Stimulated activated CD4-positive, alpha-beta T cell treated with anti-CD3 and anti-CD28 coated beads, Interleukin-2, amount 100 ng/mL, for 24 hours (primary cell): ENCODE data around the gene CPED1.

Experiments used
- DNase-seq, 2 donors: peaks; one replicate each; pipeline ENCODE4 v3.0.0-alpha.2; 2020

Gene CPED1

GRCh38 chr7:121334875-121335648 is 346.6 kb downstream of the CPED1 start:
- no peak for DNase-seq

- no peak for DNase-seq
These were observed 348.1 kb downstream of the CPED1 start for GRCh38 chr7:121336579-121336978.

GRCh38 chr7:121337398-121337797 is 348.9 kb downstream of the CPED1 start:
- DNase-seq, result no peak

GRCh38 chr7:121339082-121339481 is 350.6 kb downstream of the CPED1 start:
- no peak for DNase-seq

GRCh38 chr7:121341933-121342332 is 353.4 kb downstream of the CPED1 start:
- DNase-seq, result no peak

- DNase-seq, result no peak
These were observed 354.1 kb downstream of the CPED1 start for GRCh38 chr7:121342631-121343030.

GRCh38 chr7:121343302-121343701 is 354.8 kb downstream of the CPED1 start:
- no peak for DNase-seq

- DNase-seq, result no peak
These were observed 355.6 kb downstream of the CPED1 start for GRCh38 chr7:121344093-121344492.

GRCh38 chr7:121344497-121344896 is 356.0 kb downstream of the CPED1 start:
- no peak for DNase-seq
